Activated CD8-positive, alpha-beta T cell treated with anti-CD3 and anti-CD28 coated beads, Interleukin-2, amount 10 ng/mL, durations not matched to agents 7 days and 5 days (primary cell): Measurements from ENCODE around the gene CTNNA3. TPM values are rescaled to one million over a fixed set of nuclear protein-coding genes. Genes with fewer than 3 reads are reported as not detected.

Source experiments
- ATAC-seq: fragments of 150-1000 bp; cut with Tn5 transposase; one replicate; pipeline ENCODE4 v1.10.0; 2021; ENCODE audit warnings: moderate library complexity
- CTCF ChIA-PET: fragments of 350-600 bp; sonication (Branson Sonifier 250); formaldehyde crosslinking; loops from one replicate; lab custom pipeline; 2021; ENCODE audit warnings: antibody characterized with exemption; lab: Charles Lee
- POLR2A ChIA-PET: fragments of 350-600 bp; sonication (Branson Sonifier 250); formaldehyde crosslinking; loops from one replicate; lab custom pipeline; 2021; ENCODE audit warnings: antibody characterized with exemption; lab: Charles Lee
- DNase-seq: peaks from one replicate; pipeline ENCODE4 v3.0.0-alpha.2; 2020
- H3K27ac Mint-ChIP-seq: one replicate; pipeline ENCODE4 v1.8.0; 2021; ENCODE audit warnings: mild to moderate bottlenecking, mixed read lengths
- H3K27me3 Mint-ChIP-seq: one replicate; pipeline ENCODE4 v1.8.0; 2021; ENCODE audit warnings: low read depth, mixed read lengths
- H3K36me3 Mint-ChIP-seq: one replicate; pipeline ENCODE4 v1.8.0; 2021; ENCODE audit warnings: low read depth, mixed read lengths
- H3K4me1 Mint-ChIP-seq: one replicate; pipeline ENCODE4 v1.8.0; 2021; ENCODE audit warnings: low read depth, mixed read lengths
- H3K4me3 Mint-ChIP-seq: one replicate; pipeline ENCODE4 v1.8.0; 2021; ENCODE audit warnings: mild to moderate bottlenecking, mixed read lengths
- H3K9me3 Mint-ChIP-seq: one replicate; pipeline ENCODE4 v1.8.0; 2022; ENCODE audit warnings: mixed read lengths; ENCODE audit not compliant: insufficient read depth
- total RNA-seq, 2 experiments: library from RNA; stranded (reverse); gene quantifications; one replicate each; pipeline ENCODE4 v1.2.3, GENCODE V29; 2021

CTNNA3 gene
- total RNA-seq, 2 experiments from 2014 or later = 1.3 to 2.6 TPM

GRCh38 chr10:65949526-65949925 lies 1746.5 kb downstream of the CTNNA3 start:
- Mint-ChIP-seq H3K4me1 (no peaks in the 10 kb centered on the region), H3K27me3 (no peaks in the 10 kb centered on the region), H3K27ac (no peak overlapping the region), H3K36me3 (no peaks in the 10 kb centered on the region), H3K4me3 (no peak overlapping the region), H3K9me3 (peaks cover 11% of the 10 kb centered on the region)
- DNase-seq (no peak), ATAC-seq (no peak)
- ChIA-PET POLR2A (no interaction called here), CTCF (no interaction called here)

- Mint-ChIP-seq H3K9me3 (peaks cover 11% of the 10 kb centered on the region), H3K4me1 (no peaks in the 10 kb centered on the region), H3K27me3 (no peaks in the 10 kb centered on the region), H3K4me3 (no peak overlapping the region), H3K36me3 (no peaks in the 10 kb centered on the region), H3K27ac (no peak overlapping the region)
- no peak for ATAC-seq
- ChIA-PET CTCF (no interaction called here), POLR2A (no interaction called here)
- no peak for DNase-seq
Observed at GRCh38 chr10:65945061-65945460, 1750.9 kb downstream of the CTNNA3 start.

- POLR2A ChIA-PET = no interaction called here
- Mint-ChIP-seq H3K9me3 (peaks cover 7% of the 10 kb centered on the region), H3K4me3 (no peak overlapping the region), H3K4me1 (no peaks in the 10 kb centered on the region), H3K36me3 (no peaks in the 10 kb centered on the region), H3K27ac (no peak overlapping the region), H3K27me3 (no peaks in the 10 kb centered on the region)
- CTCF ChIA-PET = no interaction called here
- DNase-seq (no peak), ATAC-seq (no peak)
Observed at GRCh38 chr10:65943451-65943850, 1752.5 kb downstream of the CTNNA3 start.

GRCh38 chr10:65940816-65941662 lies 1755.0 kb downstream of the CTNNA3 start:
- Mint-ChIP-seq H3K9me3 (peaks cover 7% of the 10 kb centered on the region), H3K4me3 (no peak overlapping the region), H3K27me3 (no peaks in the 10 kb centered on the region), H3K4me1 (no peaks in the 10 kb centered on the region), H3K27ac (no peak overlapping the region), H3K36me3 (no peaks in the 10 kb centered on the region)
- ChIA-PET POLR2A (no interaction called here), CTCF (no interaction called here)
- DNase-seq (no peak), ATAC-seq (no peak)

- Mint-ChIP-seq H3K4me3 (no peak overlapping the region), H3K9me3 (peaks cover 7% of the 10 kb centered on the region), H3K27ac (no peak overlapping the region), H3K4me1 (no peaks in the 10 kb centered on the region), H3K27me3 (no peaks in the 10 kb centered on the region), H3K36me3 (no peaks in the 10 kb centered on the region)
- ATAC-seq = no peak
- POLR2A ChIA-PET = no interaction called here
- no peak for DNase-seq
- CTCF ChIA-PET = no interaction called here
Observed at GRCh38 chr10:65940105-65940504, 1755.9 kb downstream of the CTNNA3 start.

- POLR2A ChIA-PET = no interaction called here
- H3K36me3 Mint-ChIP-seq = no peaks in the 10 kb centered on the region
Observed at GRCh38 chr10:65931291-65932070, 1764.5 kb downstream of the CTNNA3 start.

GRCh38 chr10:65911151-65911835 lies 1784.7 kb downstream of the CTNNA3 start:
- DNase-seq = no peak
- no peaks in the 10 kb centered on the region for H3K9me3 Mint-ChIP-seq
- CTCF ChIA-PET = no interaction called here
- H3K4me3 Mint-ChIP-seq = no peak overlapping the region
- H3K4me1 Mint-ChIP-seq = no peaks in the 10 kb centered on the region
- POLR2A ChIA-PET = no interaction called here
- no peak for ATAC-seq
- no peaks in the 10 kb centered on the region for H3K27me3 Mint-ChIP-seq
- H3K27ac Mint-ChIP-seq = no peak overlapping the region
- H3K36me3 Mint-ChIP-seq = no peaks in the 10 kb centered on the region

More at GRCh38 chr10:65931291-65932070, 1764.5 kb downstream of the CTNNA3 start:
- H3K4me3 Mint-ChIP-seq = no peak overlapping the region
- H3K27ac Mint-ChIP-seq = no peak overlapping the region
- DNase-seq (no peak), ATAC-seq (no peak)
- no peaks in the 10 kb centered on the region for H3K27me3 Mint-ChIP-seq
- H3K4me1 Mint-ChIP-seq = no peaks in the 10 kb centered on the region
- CTCF ChIA-PET = no interaction called here
- H3K9me3 Mint-ChIP-seq = no peaks in the 10 kb centered on the region

- no peaks in the 10 kb centered on the region for H3K36me3 Mint-ChIP-seq
- no peak for DNase-seq
- H3K9me3 Mint-ChIP-seq = no peaks in the 10 kb centered on the region
- ChIA-PET CTCF (no interaction called here), POLR2A (no interaction called here)
- no peak for ATAC-seq
- H3K4me3 Mint-ChIP-seq = no peak overlapping the region
- H3K4me1 Mint-ChIP-seq = no peaks in the 10 kb centered on the region
- H3K27me3 Mint-ChIP-seq = no peaks in the 10 kb centered on the region
- no peak overlapping the region for H3K27ac Mint-ChIP-seq
Observed at GRCh38 chr10:65910209-65910608, 1785.8 kb downstream of the CTNNA3 start.

GRCh38 chr10:65907199-65907712 lies 1788.7 kb downstream of the CTNNA3 start:
- no peaks in the 10 kb centered on the region for H3K9me3 Mint-ChIP-seq
- H3K4me1 Mint-ChIP-seq = no peaks in the 10 kb centered on the region
- CTCF ChIA-PET = no interaction called here
- ATAC-seq (no peak), DNase-seq (no peak)
- H3K36me3 Mint-ChIP-seq = no peaks in the 10 kb centered on the region
- no peak overlapping the region for H3K4me3 Mint-ChIP-seq
- POLR2A ChIA-PET = no interaction called here
- H3K27ac Mint-ChIP-seq = no peak overlapping the region
- no peaks in the 10 kb centered on the region for H3K27me3 Mint-ChIP-seq

GRCh38 chr10:65903620-65904019 lies 1792.4 kb downstream of the CTNNA3 start:
- Mint-ChIP-seq H3K27me3 (no peaks in the 10 kb centered on the region), H3K9me3 (no peaks in the 10 kb centered on the region), H3K4me1 (no peaks in the 10 kb centered on the region), H3K4me3 (no peak overlapping the region), H3K36me3 (no peaks in the 10 kb centered on the region), H3K27ac (no peak overlapping the region)
- ATAC-seq = no peak
- ChIA-PET POLR2A (no interaction called here), CTCF (no interaction called here)
- no peak for DNase-seq

GRCh38 chr10:65900271-65900670 lies 1795.7 kb downstream of the CTNNA3 start:
- no peak overlapping the region for H3K27ac Mint-ChIP-seq
- POLR2A ChIA-PET = no interaction called here
- no peak for DNase-seq
- no peaks in the 10 kb centered on the region for H3K9me3 Mint-ChIP-seq
- CTCF ChIA-PET = no interaction called here
- no peak for ATAC-seq
- H3K27me3 Mint-ChIP-seq = no peaks in the 10 kb centered on the region
- no peaks in the 10 kb centered on the region for H3K36me3 Mint-ChIP-seq
- H3K4me1 Mint-ChIP-seq = no peaks in the 10 kb centered on the region
- no peak overlapping the region for H3K4me3 Mint-ChIP-seq

- DNase-seq = no peak
- POLR2A ChIA-PET = no interaction called here
- H3K27me3 Mint-ChIP-seq = no peaks in the 10 kb centered on the region
- CTCF ChIA-PET = no interaction called here
- no peak overlapping the region for H3K27ac Mint-ChIP-seq
- no peak overlapping the region for H3K4me3 Mint-ChIP-seq
- no peak for ATAC-seq
- H3K36me3 Mint-ChIP-seq = no peaks in the 10 kb centered on the region
- H3K4me1 Mint-ChIP-seq = no peaks in the 10 kb centered on the region
- H3K9me3 Mint-ChIP-seq = no peaks in the 10 kb centered on the region
Observed at GRCh38 chr10:65898055-65898454, 1797.9 kb downstream of the CTNNA3 start.
